SK-N-SH (cell line): Measurements from ENCODE around the gene MCCD1. TPM values are rescaled to one million over a fixed set of nuclear protein-coding genes. Genes with fewer than 3 reads are reported as not detected.

Experiments
- CTCF ChIA-PET: fragments of 300-600, 350-600 bp; formaldehyde crosslinking; extraction: SDS; loops from one replicate; lab custom pipeline; 2021; lab: Yijun Ruan, JAX
- POLR2A ChIA-PET: fragments of 350-600 bp; sonication (Branson Sonifier 250); formaldehyde crosslinking; extraction: SDS; loops from one replicate; lab custom pipeline; 2020; ENCODE audit warnings: antibody characterized with exemption, inconsistent platforms; lab: Yijun Ruan, JAX
- DNase-seq: peaks from one replicate; pipeline ENCODE4 v3.0.0; 2012
- H2AFZ ChIP-seq: fragments of 200-600 bp; sonication (generic); 2 replicates; pipeline ENCODE4 v1.8.1; 2016; ENCODE audit warnings: antibody characterized with exemption, mild to moderate bottlenecking, low read depth
- H3F3A ChIP-seq: fragments of 200-600 bp; sonication (generic); replicated peaks from 2 replicates; pipeline ENCODE3; 2016; ENCODE audit warnings: antibody characterized with exemption, mild to moderate bottlenecking; ENCODE audit not compliant: insufficient read depth
- H3K27ac ChIP-seq, 2 experiments: fragments of 200-500 bp in 1 of 2; fragments of 200-600 bp in 1 of 2; sonication (Bioruptor generic) in 1 of 2; sonication (generic), shearing (Covaris generic) in 1 of 2; 2 replicates each; pipeline versions ENCODE4 v1.5.1 to v1.6.1; 2014 to 2016; ENCODE audit warnings: low read depth in 2 of 2, inconsistent platforms in 1 of 2, low read length in 1 of 2, mild to moderate bottlenecking in 1 of 2, mixed read lengths in 1 of 2
- H3K27me3 ChIP-seq: fragments of 200-600 bp; sonication (generic), shearing (Covaris generic); 2 replicates; pipeline ENCODE4 v1.6.1; 2016; ENCODE audit warnings: mixed run types; ENCODE audit not compliant: insufficient read depth
- H3K36me3 ChIP-seq, 2 experiments: fragments of 200-500 bp in 1 of 2; fragments of 200-600 bp in 1 of 2; sonication (Bioruptor generic) in 1 of 2; sonication (generic) in 1 of 2; replicated peaks in 1 of 2; 2 replicates each; pipeline versions ENCODE3 to v1.5.1; 2014 to 2016; ENCODE audit warnings: low read length in 1 of 2, mild to moderate bottlenecking in 1 of 2; ENCODE audit not compliant: insufficient read depth in 2 of 2, control insufficient read depth in 1 of 2
- H3K4me1 ChIP-seq, 2 experiments: fragments of 200-500 bp in 1 of 2; fragments of 200-600 bp in 1 of 2; sonication (Bioruptor generic) in 1 of 2; sonication (generic), shearing (Covaris generic) in 1 of 2; 2 replicates each; pipeline versions ENCODE4 v1.5.1 to v1.6.1; 2014 to 2016; ENCODE audit warnings: low read depth in 1 of 2, low read length in 1 of 2, mixed run types in 1 of 2; ENCODE audit not compliant: insufficient read depth in 2 of 2, control insufficient read depth in 1 of 2
- H3K4me2 ChIP-seq: fragments of 200-600 bp; sonication (generic), shearing (Covaris generic); 2 replicates; pipeline ENCODE4 v1.6.1; 2017; ENCODE audit warnings: mixed run types
- H3K4me3 ChIP-seq, 2 experiments: fragments of 200-500 bp in 1 of 2; fragments of 200-600 bp in 1 of 2; sonication (Bioruptor generic) in 1 of 2; sonication (generic), shearing (Covaris generic) in 1 of 2; 2 replicates each; pipeline versions ENCODE4 v1.5.1 to v1.8.1; 2014 to 2016; ENCODE audit warnings: low read depth in 2 of 2, inconsistent platforms in 1 of 2, low read length in 1 of 2, mild to moderate bottlenecking in 1 of 2, mixed read lengths in 1 of 2, moderate library complexity in 1 of 2
- H3K79me2 ChIP-seq: fragments of 200-600 bp; sonication (generic); 2 replicates; pipeline ENCODE4 v1.8.1; 2017; ENCODE audit warnings: mild to moderate bottlenecking; ENCODE audit not compliant: insufficient read depth
- H3K9ac ChIP-seq: fragments of 200-600 bp; sonication (generic); 2 replicates; pipeline ENCODE4 v1.6.1; 2017; ENCODE audit warnings: mixed run types
- H3K9me2 ChIP-seq: fragments of 200-600 bp; sonication (generic); 2 replicates; pipeline ENCODE4 v1.6.1; 2017; ENCODE audit warnings: mixed run types
- H3K9me3 ChIP-seq: fragments of 200-600 bp; sonication (generic); 2 replicates; pipeline ENCODE4 v1.6.1; 2017; ENCODE audit warnings: mixed run types, mild to moderate bottlenecking, moderate library complexity
- H4K20me1 ChIP-seq: fragments of 200-600 bp; sonication (generic); 2 replicates; pipeline ENCODE4 v1.6.1; 2017; ENCODE audit warnings: mild to moderate bottlenecking, mixed run types; ENCODE audit not compliant: insufficient read depth
- EZH2phosphoT487 ChIP-seq: fragments of 200-600 bp; sonication (generic); IDR thresholded peaks from 2 replicates; pipeline ENCODE4 v1.6.1; 2017; ENCODE audit warnings: low read depth, mixed run types, mild to moderate bottlenecking, antibody characterized with exemption, moderate library complexity, borderline replicate concordance
- FOSL2 ChIP-seq: IDR thresholded peaks from 2 replicates; pipeline ENCODE4 v1.4.0; 2012; ENCODE audit warnings: low read depth, mild to moderate bottlenecking, moderate library complexity, borderline replicate concordance
- GABPA ChIP-seq: IDR thresholded peaks from 2 replicates; pipeline ENCODE4 v1.4.0; 2012; ENCODE audit warnings: low read depth, mild to moderate bottlenecking
- GATA2 ChIP-seq: sonication (generic); formaldehyde crosslinking; IDR thresholded peaks from 2 replicates; pipeline ENCODE4 v1.5.0; 2020; ENCODE audit warnings: mild to moderate bottlenecking, missing genetic modification reagents
- IRF3 ChIP-seq: fragments of 150-350 bp; IDR thresholded peaks from 2 replicates; pipeline ENCODE4 v1.6.1; 2016; ENCODE audit warnings: mild to moderate bottlenecking, low read depth, low read length
- MAX ChIP-seq: IDR thresholded peaks from 2 replicates; pipeline ENCODE4 v1.4.0; 2012; ENCODE audit warnings: low read depth
- MEF2A ChIP-seq: IDR thresholded peaks from 2 replicates; pipeline ENCODE4 v1.4.0; 2012; ENCODE audit warnings: low read depth, borderline replicate concordance
- NRF1 ChIP-seq: IDR thresholded peaks from 2 replicates; pipeline ENCODE4 v1.6.1; 2012; ENCODE audit warnings: low read depth, mild to moderate bottlenecking, low read length
- PBX3 ChIP-seq: IDR thresholded peaks from 2 replicates; pipeline ENCODE4; 2012
- POLR2AphosphoS5 ChIP-seq: IDR thresholded peaks from 2 replicates; pipeline ENCODE4 v1.6.1; 2012; ENCODE audit warnings: low read depth, low read length
- RAD21 ChIP-seq: IDR thresholded peaks from 2 replicates; pipeline ENCODE4 v1.6.1; 2012; ENCODE audit warnings: mild to moderate bottlenecking, low read length
- RCOR1 ChIP-seq: fragments of 150-350 bp; IDR thresholded peaks from 2 replicates; pipeline ENCODE4 v1.6.1; 2017; ENCODE audit warnings: antibody characterized with exemption, low read length
- REST ChIP-seq: IDR thresholded peaks from 2 replicates; pipeline ENCODE4 v1.6.1; 2012; ENCODE audit warnings: mild to moderate bottlenecking, low read depth, low read length, moderate library complexity
- RFX5 ChIP-seq: IDR thresholded peaks from 2 replicates; pipeline ENCODE4 v1.6.1; 2012; ENCODE audit warnings: mild to moderate bottlenecking, improper control_type of control experiment, low read length
- SMC3 ChIP-seq: IDR thresholded peaks from 2 replicates; pipeline ENCODE4 v1.6.1; 2012; ENCODE audit warnings: low read depth, low read length, improper control_type of control experiment
- TAF1 ChIP-seq: IDR thresholded peaks from 2 replicates; pipeline ENCODE4 v1.6.1; 2012; ENCODE audit warnings: low read depth, mild to moderate bottlenecking, low read length, moderate library complexity, borderline replicate concordance
- USF1 ChIP-seq: IDR thresholded peaks from 2 replicates; pipeline ENCODE4 v1.4.0; 2012; ENCODE audit warnings: low read depth, borderline replicate concordance
- YY1 ChIP-seq: IDR thresholded peaks from 2 replicates; pipeline ENCODE4 v1.4.0; 2012; ENCODE audit warnings: low read depth, mild to moderate bottlenecking
- ZBTB33 ChIP-seq: IDR thresholded peaks from 2 replicates; pipeline ENCODE4 v1.4.0; 2012; ENCODE audit warnings: low read depth, borderline replicate concordance
- WGBS: methylation state at CpG from one replicate; pipeline ENCODE4 v1.1.6; 2017; ENCODE audit warnings: low lambda C conversion rate; 5-methylcytosine and 5-hydroxymethylcytosine counted together
- polyA plus RNA-seq, 3 experiments: library from polyadenylated mRNA; depleted of rRNA; stranded (reverse); fragments of >200 nt; gene quantifications; 2 replicates each; pipeline ENCODE4 v1.2.3, GENCODE V29; 2012

MCCD1 gene
- polyA plus RNA-seq, 1 of the 3 experiments (the other 2 are of a cell fraction), result not detected

- Histone ChIP-seq H3K27ac (no peak overlapping the region), H3K27me3 (no peaks in the 10 kb centered on the region), H3K9me2 (no peaks in the 10 kb centered on the region), H3F3A (peaks cover 21% of the 10 kb centered on the region), H3K9me3 (no peaks in the 10 kb centered on the region), H3K4me1 (peaks cover 0 to 17% of the 10 kb centered on the region in 2 experiments; a peak in 2 of 4 replicates), H3K79me2 (peaks cover 25% of the 10 kb centered on the region; the same call in 1 of the 2 replicates), H3K36me3 (peaks cover 30 to 34% of the 10 kb centered on the region in 2 experiments), H4K20me1 (no peaks in the 10 kb centered on the region)
- POLR2A ChIA-PET, result no interaction called here
- WGBS, result 89% methylated on average over 22 of the region's 24 CpGs
- DNase-seq, result no peak
- TF ChIP-seq NRF1 (no peak), TAF1 (no peak), USF1 (no peak), IRF3 (no peak), YY1 (no peak), GABPA (no peak), PBX3 (no peak), POLR2AphosphoS5 (no peak), MEF2A (no peak), EZH2phosphoT487 (no peak), RFX5 (no peak), SMC3 (no peak), GATA2 (CRISPR knock-in tag) (no peak), FOSL2 (no peak), MAX (no peak), REST (no peak), ZBTB33 (no peak), RAD21 (no peak), RCOR1 (no peak)
- TF ChIP-seq, all 33 proteins: peak for 0
- Histone ChIP-seq H3K4me3 (no peak overlapping the region), H2AFZ (no peak overlapping the region), H3K9ac (no peak overlapping the region), H3K4me2 (no peak overlapping the region)
- CTCF ChIA-PET, result interaction anchor here (1.4 to 5.7 kb wide), 3 partner anchors 9 to 23 kb away, joined by 3 to 29 read pairs (median 6); partner anchors contain the start of genes ATP6V1G2 and LTB
Measured at GRCh38 chr6:31557443-31558317, 28.9 kb downstream of the MCCD1 start.
